Measurements from ENCODE around the gene VDAC1.
A peak's percentile ranks its signal among the peaks of the same experiment; 100 is the strongest.
"Not testable (repeated sequence)": the region's sequence is repeated elsewhere in the genome, so short reads cannot be mapped to it uniquely, and the experiment has no call there.

Gene VDAC1

GRCh38 chr5:133938039-133938821 lies 66.5 kb downstream of the VDAC1 start:
- DNase-seq, result peak; percentile 49

DNA sequence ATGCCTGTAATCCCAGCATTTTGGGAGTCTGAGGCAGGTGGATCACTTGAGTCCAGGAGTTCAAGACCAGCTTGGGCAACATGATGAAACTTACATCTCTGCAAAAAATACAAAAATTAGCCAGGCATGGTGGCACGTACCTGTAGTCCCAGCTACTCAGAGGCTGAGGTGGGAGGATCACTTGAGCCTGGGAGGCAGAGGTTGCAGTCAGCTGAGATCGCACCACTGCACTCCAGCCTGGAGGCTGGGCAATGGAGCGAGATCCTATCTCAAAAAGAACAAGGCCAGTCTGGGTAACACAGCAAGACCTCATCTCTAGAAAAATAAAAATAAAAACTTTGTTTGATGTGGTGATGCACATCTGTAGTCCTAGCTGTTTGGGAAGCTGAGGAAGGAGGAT lies 67.1 kb downstream of the VDAC1 start:
- DNase-seq, result not testable (repeated sequence)

- DNase-seq, result no peak
Observed at GRCh38 chr5:133936651-133937015, 68.1 kb downstream of the VDAC1 start.

DNA sequence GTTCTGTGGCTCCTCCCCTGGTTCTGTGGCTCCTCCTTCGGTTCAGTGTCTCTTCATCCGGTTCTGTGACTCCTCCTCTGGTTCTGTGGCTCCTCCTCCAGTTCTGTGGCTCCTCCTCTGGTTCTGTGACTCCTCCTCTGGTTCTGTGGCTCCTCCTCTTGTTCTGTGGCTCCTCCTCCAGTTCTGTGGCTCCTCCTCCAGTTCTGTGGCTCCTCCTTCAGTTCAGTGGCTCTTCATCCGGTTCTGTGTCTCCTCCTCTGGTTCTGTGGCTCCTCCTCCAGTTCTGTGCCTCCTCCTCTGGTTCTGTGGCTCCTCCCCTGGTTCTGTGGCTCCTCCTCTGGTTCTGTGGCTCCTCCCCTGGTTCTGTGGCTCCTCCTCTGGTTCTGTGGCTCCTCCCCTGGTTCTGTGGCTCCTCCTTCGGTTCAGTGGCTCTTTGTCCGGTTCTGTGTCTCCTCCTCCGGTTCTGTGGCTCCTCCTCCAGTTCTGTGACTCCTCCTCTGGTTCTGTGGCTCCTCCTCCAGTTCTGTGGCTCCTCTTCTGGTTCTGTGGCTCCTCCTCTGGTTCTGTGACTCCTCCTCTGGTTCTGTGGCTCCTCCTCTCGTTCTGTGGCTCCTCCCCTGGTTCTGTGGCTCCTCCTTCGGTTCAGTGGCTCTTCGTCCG lies 68.7 kb downstream of the VDAC1 start:
- not testable (repeated sequence) for DNase-seq

- DNase-seq, result no peak
Observed at GRCh38 chr5:133935667-133935940, 69.2 kb downstream of the VDAC1 start.

DNA sequence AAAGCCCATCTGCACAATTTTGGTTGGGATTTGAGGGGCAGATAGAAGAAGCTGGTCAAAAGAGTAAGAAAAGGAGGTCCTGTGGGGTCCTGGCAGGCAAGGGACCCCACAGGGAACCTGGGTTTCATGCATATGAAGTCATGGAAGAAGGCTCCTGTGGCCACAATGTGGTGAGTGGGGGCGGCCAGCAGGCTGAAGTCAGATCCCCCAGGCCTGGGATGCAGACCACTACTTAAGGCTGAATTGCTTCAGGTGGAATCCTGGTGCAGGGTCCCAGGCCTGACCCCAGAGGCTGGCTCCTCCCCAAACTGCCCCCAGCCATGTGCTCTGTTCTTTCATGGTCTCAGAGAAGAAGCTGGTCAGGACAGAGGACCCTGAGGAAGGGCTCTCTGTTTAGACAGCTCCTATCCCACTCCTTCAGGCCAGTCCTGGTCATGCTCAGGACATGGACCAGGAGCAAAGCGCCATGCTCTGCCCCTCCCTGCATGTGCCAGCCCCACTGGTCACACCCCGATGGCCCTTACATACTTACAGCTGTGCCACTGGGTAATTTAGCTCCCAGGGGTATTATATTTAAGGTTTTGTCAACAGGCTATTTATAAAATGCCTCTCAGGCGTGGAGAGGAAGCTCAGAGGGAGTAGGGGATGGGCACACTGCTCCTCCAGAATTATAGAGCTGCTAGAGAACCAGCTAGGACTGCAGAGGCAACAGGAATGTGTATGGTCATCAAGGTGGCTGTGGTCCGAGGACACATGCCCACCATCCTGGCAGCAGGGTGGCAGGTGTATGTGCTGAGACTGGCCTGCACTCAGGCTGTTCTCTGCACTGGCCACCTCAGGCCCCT lies 69.7 kb downstream of the VDAC1 start:
- no peak for DNase-seq

DNA sequence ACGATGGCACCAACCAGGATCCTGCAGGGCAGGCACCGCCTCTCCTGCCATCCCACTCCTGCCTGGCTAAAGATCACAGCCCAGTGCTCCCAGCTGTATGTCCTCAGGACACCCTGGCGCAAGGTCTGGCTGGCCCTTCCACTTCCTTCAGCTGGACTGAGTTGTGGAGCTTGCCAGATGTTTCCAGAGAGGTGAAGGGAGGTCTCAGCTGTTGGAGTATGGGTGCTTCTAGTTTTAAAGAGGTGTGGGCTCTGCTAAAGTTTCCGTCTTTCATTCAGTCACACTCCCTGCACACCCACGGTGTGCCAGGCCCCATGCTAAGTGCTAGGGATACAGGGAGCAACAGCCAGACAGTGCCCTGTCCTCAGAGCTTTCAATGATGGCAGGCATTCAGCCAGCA lies 70.5 kb downstream of the VDAC1 start:
- no peak for DNase-seq

DNA sequence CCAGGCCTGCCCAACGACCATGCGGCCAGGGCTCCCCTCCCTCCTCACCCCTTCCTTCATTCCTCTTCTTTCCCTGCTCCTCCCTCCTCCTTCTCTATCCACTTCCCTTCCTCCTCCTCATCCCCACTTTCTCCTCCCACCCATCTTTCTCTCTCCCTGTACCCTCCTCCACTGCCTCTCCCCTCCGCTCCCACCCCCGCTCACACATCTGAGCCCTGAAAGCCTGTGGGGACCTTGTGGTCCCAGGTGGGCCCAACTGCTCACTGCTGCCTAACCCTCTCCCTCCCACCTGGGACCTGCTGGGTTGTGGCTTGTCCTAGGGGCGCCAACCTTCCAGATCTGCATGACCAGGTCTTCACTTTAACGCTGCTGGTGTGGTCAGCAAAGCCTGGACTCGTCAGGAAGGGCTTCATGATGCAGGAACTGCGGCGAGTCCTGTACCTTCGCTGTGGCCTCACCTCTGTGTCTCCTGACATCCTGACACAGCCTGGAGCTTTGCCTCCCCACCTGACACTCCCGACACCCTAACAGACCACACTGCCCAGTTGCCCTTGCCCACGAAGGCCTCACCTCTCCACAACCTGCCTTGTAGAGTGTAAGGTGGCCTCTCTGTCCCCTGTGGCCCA lies 71.0 kb downstream of the VDAC1 start:
- no peak for DNase-seq

- DNase-seq, result no peak
Observed at GRCh38 chr5:133933169-133933509, 71.6 kb downstream of the VDAC1 start.

DNA sequence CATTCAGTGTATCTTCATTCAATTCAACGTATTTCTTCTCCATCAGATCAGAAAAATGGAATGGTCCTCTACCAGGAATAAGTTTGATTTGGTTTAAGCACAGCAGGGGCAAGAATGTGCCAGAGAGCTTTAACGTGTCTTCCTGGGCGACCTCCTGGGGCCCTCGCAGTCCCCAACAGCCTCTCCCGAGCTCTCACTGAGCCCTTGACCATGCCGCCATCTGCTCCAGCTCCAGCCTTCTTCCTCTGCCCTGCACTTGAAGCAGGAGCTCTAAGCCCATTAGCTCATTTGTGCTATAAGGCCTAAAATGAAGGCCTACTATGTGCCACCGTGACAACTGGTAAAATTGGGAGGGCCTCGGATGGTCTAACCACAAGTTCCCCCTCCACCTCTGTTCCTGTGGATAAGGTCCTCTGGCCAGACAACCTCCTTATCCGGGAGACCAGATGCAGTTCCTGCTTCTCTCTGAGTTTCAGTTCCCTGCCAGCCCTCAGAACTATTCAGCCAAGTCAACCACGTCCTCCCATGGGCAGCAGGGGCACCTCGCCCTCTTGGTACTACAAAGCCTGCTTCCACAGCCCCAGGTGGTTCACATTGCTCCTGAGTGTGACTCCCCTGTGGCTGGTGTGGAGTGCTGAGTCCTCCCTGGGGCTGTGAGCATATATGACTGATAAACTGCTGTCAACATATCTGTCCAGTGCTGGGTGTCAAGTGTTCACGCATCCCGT lies 72.2 kb downstream of the VDAC1 start:
- DNase-seq, result no peak

DNA sequence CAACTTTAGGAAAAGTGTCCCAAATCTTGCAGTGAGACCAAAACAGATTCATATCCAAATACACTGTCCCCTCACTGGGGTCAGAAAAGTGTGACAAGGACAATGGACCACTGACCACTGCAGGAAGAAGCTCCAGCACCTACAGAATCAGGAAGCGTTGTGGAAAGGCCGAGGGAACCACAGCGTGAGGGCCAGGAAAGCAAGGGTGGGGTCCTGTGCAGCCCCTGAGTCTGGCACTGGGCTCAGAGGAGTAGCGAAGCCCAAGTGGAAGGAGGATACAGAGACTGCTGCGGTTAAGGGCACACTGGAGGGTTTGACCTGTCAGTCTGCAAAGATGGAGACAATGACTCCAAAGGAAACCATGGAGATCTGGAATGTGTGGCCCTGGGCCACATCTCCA lies 73.2 kb downstream of the VDAC1 start:
- no peak for DNase-seq

DNA sequence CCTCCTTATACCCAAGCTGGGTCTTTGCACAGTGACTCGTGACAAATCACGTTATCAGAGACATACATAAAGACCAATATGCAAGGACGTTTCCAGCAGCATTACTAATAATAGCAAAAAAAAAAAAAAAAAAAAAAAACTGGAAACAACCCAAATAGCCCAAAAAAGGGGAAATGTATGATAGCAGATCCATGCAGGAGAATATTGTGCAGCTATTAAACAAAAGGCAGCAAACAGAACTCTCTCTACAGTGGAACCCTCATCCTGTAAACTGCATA lies 74.0 kb downstream of the VDAC1 start:
- no peak for DNase-seq

DNA sequence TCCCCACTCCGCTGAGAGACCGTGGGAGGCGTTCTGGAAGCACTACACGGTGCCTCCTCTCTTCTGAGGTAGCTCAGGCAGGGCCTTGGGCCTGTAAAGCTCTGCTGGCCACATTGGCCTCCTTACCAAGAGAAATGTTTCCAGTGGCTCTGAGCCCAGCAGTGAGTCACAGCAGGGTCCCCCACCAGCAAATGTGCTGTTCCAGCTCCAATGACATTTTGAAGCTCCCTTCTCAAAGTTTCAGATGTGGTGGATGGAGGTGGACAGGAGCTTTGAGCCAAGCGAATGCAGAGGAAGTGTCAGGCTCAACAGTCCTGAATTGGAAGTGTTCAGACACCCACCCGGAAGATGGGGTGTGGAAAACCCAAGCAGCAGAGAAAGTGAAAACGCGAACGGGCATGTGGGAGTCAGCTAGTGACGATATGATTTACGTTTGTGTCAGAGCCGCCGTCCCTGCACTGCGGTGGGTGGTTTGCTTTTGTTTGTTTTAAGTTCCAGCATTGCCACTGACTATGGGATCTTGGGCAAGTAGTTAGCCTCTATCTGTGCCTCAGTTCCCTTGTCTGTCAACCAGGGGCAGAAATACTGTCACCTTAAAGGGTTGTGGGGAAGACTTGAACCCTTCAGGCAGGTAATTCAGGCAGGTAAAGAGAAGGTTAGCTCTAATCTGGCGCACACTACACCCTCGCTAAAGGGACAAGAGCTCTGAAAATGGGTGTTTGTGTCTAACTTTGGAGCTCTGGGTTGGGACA lies 74.5 kb downstream of the VDAC1 start:
- DNase-seq, result no peak

DNA sequence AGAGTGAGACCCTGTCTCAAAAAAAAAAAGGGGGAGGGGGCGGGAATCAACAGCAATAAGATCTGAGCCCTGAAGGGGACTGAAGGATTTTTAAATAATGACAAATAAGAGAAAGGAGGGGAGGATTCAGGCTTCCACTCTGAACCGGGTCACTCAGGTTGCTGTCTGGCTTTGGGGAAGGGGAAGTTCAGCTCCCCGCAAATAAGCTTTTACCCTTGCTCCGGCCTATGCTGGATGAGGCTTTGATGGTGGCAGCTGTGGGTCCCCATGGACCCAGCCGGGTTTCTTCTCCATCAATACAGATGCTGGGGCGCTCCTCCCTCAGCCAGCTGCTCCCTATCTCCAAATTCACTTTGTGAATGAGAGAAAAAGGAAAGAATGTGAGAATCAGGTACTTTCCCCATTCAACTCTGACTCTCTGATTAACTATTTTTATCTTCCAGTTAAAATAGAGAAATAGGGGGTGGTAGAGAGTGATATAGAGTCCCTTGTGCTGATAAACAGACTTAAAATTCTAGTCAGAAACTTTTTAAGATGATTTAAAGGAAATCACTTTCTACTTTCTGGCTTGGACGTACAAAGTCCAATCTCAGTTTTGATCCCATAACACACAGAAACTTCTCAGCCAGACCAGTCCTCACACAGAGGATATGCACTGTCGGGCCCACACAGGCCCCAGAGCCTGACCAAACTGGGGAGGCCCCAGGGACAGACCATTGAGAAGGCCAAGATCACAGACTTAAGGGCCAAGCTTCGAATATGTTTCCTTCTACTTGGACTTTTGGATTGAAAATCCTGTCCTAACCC lies 76.0 kb downstream of the VDAC1 start:
- DNase-seq, result no peak

GRCh38 chr5:133927300-133928180 lies 77.2 kb downstream of the VDAC1 start:
- DNase-seq, result no peak

DNA sequence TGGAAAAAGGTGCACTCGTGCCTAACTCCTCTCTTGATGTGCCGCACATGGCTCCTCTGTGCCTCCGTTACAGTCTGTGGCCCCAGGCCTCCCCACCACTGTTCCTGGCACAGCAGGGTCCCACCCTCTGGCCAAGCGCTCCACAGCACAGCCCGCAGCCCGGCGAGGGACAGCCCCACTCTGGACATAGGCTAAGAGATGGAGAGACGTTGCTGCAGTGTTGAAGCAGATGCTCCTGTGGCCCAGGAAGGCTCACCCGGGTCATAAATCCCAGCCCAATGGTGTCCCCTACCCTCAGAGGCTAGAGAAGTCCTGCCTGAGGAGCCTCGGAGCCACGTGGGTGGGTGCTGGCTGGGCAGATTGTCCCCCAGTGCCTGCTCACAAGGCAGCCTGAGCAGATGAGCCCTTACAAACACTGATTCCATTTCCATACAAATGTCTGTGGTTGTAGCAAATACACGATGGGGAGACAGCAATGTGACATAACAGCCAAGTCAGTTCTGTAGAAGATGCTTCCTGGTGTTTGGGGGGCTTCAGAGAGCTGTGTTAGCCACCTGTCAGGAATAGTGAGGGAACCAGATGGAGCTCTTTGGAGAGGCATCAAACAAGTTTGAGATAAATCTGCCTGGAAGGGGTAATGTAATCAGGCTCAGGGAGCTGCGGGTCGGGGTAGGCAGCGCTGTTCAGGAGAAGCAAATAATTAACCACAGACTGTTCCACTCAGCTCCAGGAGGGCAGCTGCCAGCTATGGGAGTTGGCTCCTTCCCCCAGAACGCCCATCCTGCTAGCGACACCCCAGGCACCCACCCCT lies 78.1 kb downstream of the VDAC1 start:
- no peak for DNase-seq

DNA sequence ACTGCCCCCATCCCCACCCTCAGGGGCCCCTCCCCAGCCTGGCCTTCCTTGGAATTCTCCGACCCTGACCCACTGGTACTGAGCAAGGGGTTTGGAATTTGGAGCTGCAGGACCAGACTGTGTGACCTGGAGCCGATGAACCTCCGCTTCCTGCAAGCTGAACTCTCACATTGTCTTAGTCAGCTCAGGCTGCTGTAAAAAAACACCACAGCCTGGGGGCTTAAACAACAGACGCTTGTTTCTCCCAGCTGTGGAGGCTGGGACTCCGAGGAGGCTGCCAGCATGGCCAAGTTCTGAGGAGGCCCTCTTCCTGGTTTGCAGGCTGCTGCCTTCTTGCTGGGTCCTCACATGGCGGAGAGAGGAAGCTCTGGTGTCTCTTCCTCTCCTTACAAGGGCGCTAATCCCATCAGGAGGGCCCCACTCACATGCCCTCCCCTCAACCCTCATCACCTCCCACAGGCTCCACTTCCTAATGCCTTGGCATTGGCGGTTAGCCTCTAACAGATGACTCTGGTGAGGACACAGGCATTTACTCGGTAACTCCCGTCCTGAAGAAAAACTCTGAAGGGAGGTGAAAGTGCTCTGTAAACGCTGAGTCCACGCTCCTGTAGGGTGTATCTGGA lies 78.8 kb downstream of the VDAC1 start:
- DNase-seq, result no peak

DNA sequence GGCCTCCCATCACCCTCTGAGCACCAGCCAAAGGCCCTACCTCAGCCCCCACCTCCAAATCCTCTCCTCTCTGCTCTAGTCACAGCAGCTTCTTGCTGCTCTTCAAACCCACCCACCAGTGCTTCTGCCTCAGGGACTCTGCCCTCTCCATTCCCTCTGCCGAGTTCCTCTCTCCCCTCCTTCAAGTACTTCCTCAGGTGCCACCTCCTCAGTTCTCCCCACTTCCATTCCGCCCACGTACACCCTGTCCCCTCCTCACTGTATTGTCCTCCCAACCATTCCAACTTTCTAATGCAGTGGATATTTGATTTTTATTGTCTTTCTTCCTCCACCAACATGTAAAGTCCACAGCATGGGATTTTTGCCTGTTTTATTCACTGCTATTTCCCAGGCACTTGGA lies 79.5 kb downstream of the VDAC1 start:
- no peak for DNase-seq

DNA sequence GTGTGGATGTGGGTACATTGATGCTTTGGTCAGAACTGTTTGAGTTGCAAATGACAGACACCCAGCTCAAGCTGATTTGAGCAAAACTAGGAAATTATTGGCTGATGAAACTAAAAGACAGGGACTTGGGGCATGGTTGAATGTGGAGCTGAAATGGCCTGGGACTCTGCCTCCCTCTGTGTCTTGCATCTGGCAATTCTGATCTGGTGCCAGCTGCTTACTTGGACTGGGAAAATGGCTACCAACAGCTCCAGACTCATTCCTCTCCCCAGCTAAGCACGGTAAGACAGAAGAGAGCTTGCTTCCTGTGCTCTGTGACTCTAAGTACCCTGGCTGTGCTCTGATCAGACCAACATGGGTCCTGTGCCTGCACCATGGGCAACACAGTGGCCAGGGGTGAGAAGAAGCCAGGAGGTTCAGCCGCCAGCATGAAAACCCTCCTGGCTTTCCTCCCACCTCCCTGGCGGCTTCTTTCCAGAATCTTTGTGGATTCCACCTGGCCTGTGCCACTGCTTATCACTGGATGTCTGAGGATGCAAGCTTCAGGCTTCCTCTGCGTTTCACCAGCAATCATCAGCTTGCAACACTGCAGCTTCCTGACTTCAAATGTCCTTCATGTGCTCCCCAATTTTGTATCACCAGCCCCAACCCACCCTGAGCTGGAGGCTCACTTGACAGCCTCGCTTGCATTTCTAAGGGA lies 80.4 kb downstream of the VDAC1 start:
- no peak for DNase-seq

All from NCI-H1048 (cell line).